NB4 (cell line): ENCODE measurements around the gene XYLT1.

Source experiments
- DNase-seq: peaks from one replicate; pipeline ENCODE4 v3.0.0; 2010; ENCODE audit warnings: low read depth
- H3K4me3 ChIP-seq: one replicate; pipeline ENCODE4 v1.5.1; 2011; ENCODE audit warnings: mild to moderate bottlenecking, low read depth, low read length, moderate library complexity
- MYC ChIP-seq: IDR thresholded peaks from 2 replicates; pipeline ENCODE4 v1.6.1; 2011; ENCODE audit warnings: low read depth, low read length
- POLR2A ChIP-seq: IDR thresholded peaks from 2 replicates; pipeline ENCODE4 v1.6.1; 2011; ENCODE audit warnings: mild to moderate bottlenecking; ENCODE audit not compliant: insufficient read length; ENCODE audit errors: extremely low read depth
- TF ChIP-seq, protein P1 (sequence below): IDR thresholded peaks from one replicate; pipeline ENCODE4 v1.5.1; 2012; ENCODE audit warnings: low read depth, low read length
- TF ChIP-seq, protein P2 (sequence below): IDR thresholded peaks from 2 replicates; pipeline ENCODE4 v1.6.1; 2011; ENCODE audit warnings: low read depth, low read length

The XYLT1 gene

DNA sequence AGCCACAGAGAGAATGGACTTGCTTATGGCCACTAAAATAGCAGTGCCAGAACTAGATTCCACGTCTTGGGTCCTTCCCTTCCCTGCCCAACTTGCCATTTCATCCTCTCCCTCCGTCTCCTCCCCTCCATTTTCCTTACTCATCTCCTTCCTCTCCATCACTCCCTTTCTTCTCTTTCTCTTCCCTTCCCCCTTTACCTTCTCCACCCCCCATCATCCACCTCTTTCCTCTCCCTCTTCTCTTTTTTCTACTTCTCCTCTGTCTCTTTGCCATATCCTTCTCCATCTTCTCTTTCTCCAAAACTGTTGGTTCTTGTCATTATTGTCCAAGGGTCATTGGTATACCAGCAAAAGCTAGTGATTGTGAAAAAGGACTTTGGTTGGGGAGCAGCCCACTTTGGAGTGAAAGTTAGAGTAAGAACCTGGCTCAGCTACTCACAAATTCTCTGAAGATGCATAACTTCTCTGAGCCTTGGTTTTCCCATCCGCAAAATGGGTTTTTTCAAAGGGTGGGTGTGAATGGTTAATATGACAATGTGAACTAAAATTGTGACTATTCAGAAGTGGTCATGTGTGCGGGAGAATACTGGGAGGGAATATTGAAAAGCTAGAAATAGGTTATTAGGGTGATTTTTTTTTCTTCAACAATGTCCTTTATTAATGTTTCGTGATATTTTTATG, 393.8 kb downstream of the XYLT1 start:
- DNase-seq = no peak
- H3K4me3 ChIP-seq = no peak overlapping the region
- TF ChIP-seq MYC (no peak), POLR2A (no peak)
- TF ChIP-seq, protein P1, sequence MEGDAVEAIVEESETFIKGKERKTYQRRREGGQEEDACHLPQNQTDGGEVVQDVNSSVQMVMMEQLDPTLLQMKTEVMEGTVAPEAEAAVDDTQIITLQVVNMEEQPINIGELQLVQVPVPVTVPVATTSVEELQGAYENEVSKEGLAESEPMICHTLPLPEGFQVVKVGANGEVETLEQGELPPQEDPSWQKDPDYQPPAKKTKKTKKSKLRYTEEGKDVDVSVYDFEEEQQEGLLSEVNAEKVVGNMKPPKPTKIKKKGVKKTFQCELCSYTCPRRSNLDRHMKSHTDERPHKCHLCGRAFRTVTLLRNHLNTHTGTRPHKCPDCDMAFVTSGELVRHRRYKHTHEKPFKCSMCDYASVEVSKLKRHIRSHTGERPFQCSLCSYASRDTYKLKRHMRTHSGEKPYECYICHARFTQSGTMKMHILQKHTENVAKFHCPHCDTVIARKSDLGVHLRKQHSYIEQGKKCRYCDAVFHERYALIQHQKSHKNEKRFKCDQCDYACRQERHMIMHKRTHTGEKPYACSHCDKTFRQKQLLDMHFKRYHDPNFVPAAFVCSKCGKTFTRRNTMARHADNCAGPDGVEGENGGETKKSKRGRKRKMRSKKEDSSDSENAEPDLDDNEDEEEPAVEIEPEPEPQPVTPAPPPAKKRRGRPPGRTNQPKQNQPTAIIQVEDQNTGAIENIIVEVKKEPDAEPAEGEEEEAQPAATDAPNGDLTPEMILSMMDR = no peak
- TF ChIP-seq, protein P2, sequence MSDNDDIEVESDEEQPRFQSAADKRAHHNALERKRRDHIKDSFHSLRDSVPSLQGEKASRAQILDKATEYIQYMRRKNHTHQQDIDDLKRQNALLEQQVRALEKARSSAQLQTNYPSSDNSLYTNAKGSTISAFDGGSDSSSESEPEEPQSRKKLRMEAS = no peak

DNA sequence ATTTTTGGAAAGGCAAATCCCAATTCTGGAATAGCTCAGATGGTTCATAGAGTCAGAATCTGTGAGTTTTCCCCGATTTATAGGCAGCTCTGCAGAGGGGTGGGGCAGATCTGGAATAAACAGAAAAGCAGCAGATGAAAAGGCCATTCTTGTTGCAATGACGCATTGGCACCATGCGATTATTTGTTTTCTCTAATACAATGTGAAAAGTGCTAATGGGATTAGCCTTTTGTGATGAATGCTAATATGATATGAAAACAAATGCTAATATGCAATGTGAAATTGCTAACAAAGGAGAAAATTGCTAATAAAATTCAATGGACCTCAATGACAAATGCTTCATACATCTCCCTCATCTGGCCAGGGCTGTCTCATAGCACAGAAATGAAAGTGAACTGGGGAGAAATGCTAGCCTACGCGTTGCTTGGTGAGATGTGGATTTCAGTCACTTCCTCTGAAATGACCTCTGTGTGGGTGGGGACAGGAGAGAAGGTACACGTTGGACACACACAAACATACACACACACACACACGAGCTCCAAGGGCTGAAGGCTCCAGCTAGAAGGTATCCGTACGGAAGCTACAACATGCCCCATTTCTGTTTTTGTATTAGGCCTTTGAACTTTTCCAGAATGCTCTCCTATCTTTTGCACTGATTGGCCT, 394.5 kb downstream of the XYLT1 start:
- TF ChIP-seq MYC = no peak
- TF ChIP-seq, protein P2 = no peak
- TF ChIP-seq, protein P1 = no peak
- DNase-seq = no peak

DNA sequence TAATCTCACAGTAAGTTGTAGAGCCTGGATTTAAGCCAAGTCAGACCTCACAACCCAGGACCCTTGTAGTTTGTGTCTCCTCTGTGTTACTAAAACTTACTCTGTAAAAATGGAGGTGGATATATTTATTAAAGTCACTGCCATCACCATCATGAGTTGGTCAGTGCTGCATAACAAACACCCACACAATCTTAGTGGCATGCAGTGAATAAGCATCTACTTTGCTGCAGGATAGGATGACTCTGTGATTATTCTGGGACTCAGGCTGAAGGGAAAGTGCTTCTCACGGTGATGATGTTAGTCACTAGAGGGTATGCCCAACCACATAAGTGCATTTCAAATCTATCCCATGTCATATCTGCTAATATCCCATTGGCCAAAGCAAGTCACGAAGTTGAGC, 398.7 kb downstream of the XYLT1 start:
- no peak for DNase-seq
- TF ChIP-seq POLR2A = no peak
- no peak for TF ChIP-seq MYC
- TF ChIP-seq, protein P2 = no peak
- TF ChIP-seq, protein P1 = no peak
- no peak overlapping the region for H3K4me3 ChIP-seq

More for the DNA sequence above, 394.5 kb downstream of the XYLT1 start:
- H3K4me3 ChIP-seq = no peak overlapping the region

DNA sequence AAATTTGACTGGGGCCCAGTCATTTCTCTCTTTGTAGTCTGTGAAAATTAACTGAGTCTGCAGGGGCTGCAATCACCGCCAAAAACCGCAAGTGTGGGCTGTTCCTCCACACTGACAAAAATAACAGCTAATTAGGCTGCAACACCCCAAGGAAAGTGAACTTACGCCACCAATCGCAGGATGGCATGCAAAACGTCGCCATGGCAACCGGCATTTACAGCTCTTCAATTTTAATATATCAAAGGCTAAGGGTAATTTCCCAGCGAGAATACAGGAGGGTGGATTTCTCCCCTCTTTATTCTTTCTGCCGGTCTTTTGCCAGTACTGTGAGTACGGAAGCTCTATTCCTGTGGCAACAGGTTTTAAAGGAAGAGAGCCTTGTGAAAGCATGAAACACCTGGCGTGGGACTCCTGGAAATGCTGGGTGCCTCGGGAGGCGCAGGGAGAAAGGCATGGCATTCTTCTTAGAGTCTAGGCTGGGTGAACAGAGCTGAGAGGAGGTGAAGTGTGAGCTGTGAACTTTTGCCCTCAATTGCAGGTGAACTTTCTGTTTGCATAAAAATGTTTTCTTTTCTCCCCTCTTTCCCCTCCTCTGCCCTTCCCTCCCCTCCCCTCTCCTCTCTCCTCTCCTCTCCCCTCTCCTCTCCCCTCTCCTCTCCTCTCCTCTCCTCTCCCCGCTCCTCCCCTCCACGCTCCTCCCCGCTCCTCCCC, 399.7 kb downstream of the XYLT1 start:
- no peak overlapping the region for H3K4me3 ChIP-seq
- TF ChIP-seq, protein P1 = no peak
- TF ChIP-seq POLR2A = no peak
- TF ChIP-seq, protein P2 = no peak
- no peak for TF ChIP-seq MYC
- peak; percentile 81 for DNase-seq

DNA sequence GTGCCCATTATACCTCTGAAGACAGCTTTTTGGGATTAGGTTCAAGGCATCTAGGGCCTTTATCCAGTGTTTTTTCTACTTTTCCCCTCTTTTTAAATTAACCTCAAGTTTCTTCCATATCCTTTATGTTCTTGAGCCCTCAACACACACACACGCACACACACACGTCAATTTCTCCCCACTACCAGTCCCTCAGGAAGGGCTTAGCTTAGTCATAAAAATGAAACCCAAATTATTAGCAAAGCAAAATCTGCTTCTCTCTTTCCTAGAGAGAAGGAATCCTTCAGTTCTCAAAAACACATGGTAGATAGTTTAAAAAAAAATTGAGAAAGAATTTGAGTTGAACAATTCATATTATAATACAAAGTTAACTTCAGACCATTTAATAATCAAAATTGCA, 401.1 kb downstream of the XYLT1 start:
- H3K4me3 ChIP-seq = no peak overlapping the region
- no peak for DNase-seq
- TF ChIP-seq MYC = no peak
- TF ChIP-seq, protein P1 = no peak
- TF ChIP-seq, protein P2 = no peak
- TF ChIP-seq POLR2A = no peak
